GM12878 (cell line): ENCODE results near the gene NEGR1. TPM values are rescaled to one million over a fixed set of nuclear protein-coding genes. Genes with fewer than 3 reads are reported as not detected.

Experiments
- ATAC-seq: fragments of 200-7000 bp; cut with Tn5 transposase; 3 replicates; pipeline ENCODE4 v1.9.1; 2020; ENCODE audit warnings: mild to moderate bottlenecking, moderate library complexity
- BruUV-seq: library from RNA; stranded (reverse); fragments of 400-500 nt; replicated peaks from 2 replicates; lab custom pipeline; 2021; lab: Mats Ljungman, UMichigan
- CTCF ChIA-PET: fragments of 300-600 bp; sonication (Branson Sonifier 250); formaldehyde crosslinking; extraction: SDS; loops from one replicate; lab custom pipeline; 2021; ENCODE audit warnings: inconsistent platforms; lab: Yijun Ruan, JAX
- POLR2A ChIA-PET: fragments of 350-600 bp; formaldehyde crosslinking; extraction: SDS; loops from one replicate; lab custom pipeline; 2021; ENCODE audit warnings: inconsistent platforms; lab: Charles Lee
- RAD21 ChIA-PET: fragments of 300-600 bp; sonication (Branson Sonifier 250); formaldehyde crosslinking; loops from one replicate; lab custom pipeline; 2023; ENCODE audit warnings: antibody characterized with exemption; ENCODE audit not compliant: unreplicated experiment; lab: Charles Lee
- SMC1A ChIA-PET: fragments of 300-600 bp; sonication (Branson Sonifier 250); formaldehyde crosslinking; loops from one replicate; lab custom pipeline; 2023; ENCODE audit not compliant: unreplicated experiment, uncharacterized antibody; lab: Charles Lee
- DNase-seq: peaks from one replicate; pipeline ENCODE4 v3.0.0-alpha.2; 2011; ENCODE audit warnings: low read depth, low spot score
- FAIRE-seq: peaks from 3 replicates; lab custom pipeline; 2011; peaks lifted over from hg19 to GRCh38; lab: Jason Lieb, UNC
- H2AFZ ChIP-seq: 2 replicates; pipeline ENCODE4 v1.6.0; 2011; ENCODE audit warnings: low read depth, low read length, control low read depth; ENCODE audit not compliant: control insufficient read depth
- H3K27ac ChIP-seq: 2 replicates; pipeline ENCODE4 v1.5.1; 2011; ENCODE audit warnings: control low read depth; ENCODE audit not compliant: control insufficient read depth, insufficient read depth
- H3K27me3 ChIP-seq, 2 experiments: replicated peaks in 1 of 2; 2 replicates each; pipeline versions ENCODE4 v1.6.0 to v1.6.1; 2011; ENCODE audit warnings: low read length in 1 of 2; ENCODE audit not compliant: control insufficient read depth in 2 of 2, insufficient read depth in 2 of 2
- H3K36me3 ChIP-seq, 2 experiments: 2 replicates each; pipeline ENCODE4 v1.5.1; 2011; ENCODE audit warnings: low read length in 1 of 2; ENCODE audit not compliant: control insufficient read depth in 2 of 2, insufficient read depth in 2 of 2
- H3K4me1 ChIP-seq: 2 replicates; pipeline ENCODE4 v1.6.1; 2011; ENCODE audit warnings: mild to moderate bottlenecking, low read length, moderate library complexity, mixed read lengths; ENCODE audit not compliant: control insufficient read depth, insufficient read depth
- H3K4me2 ChIP-seq: 2 replicates; pipeline ENCODE4 v1.6.0; 2011; ENCODE audit warnings: control low read depth; ENCODE audit not compliant: control insufficient read depth, insufficient read depth
- H3K4me3 ChIP-seq: fragments of 200-600 bp; sonication (generic); 2 replicates; pipeline ENCODE4 v1.5.1; 2016
- H3K79me2 ChIP-seq: 2 replicates; pipeline ENCODE4 v1.6.0; 2011; ENCODE audit warnings: low read length; ENCODE audit not compliant: control insufficient read depth, insufficient read depth
- H3K9ac ChIP-seq: 2 replicates; pipeline ENCODE4 v1.8.0; 2011; ENCODE audit warnings: low read length, control low read depth, mixed read lengths; ENCODE audit not compliant: control insufficient read depth, insufficient read depth
- H3K9me3 ChIP-seq: replicated peaks from 3 replicates; pipeline ENCODE4 v1.5.1; 2011; ENCODE audit warnings: mild to moderate bottlenecking, low read length; ENCODE audit not compliant: control insufficient read depth, insufficient read depth
- H4K20me1 ChIP-seq: 2 replicates; pipeline ENCODE4 v1.6.0; 2011; ENCODE audit not compliant: control insufficient read depth, insufficient read depth
- SMAD1 ChIP-seq: fragments of 450-650 bp; IDR thresholded peaks from 2 replicates; pipeline ENCODE4 v1.6.1; 2018; ENCODE audit warnings: mild to moderate bottlenecking, low read depth; ENCODE audit not compliant: partially characterized antibody
- ZNF592 ChIP-seq: fragments of 450-650 bp; IDR thresholded peaks from 2 replicates; pipeline ENCODE4 v1.6.1; 2017; ENCODE audit warnings: mild to moderate bottlenecking, moderate library complexity
- WGBS: methylation state at CpG from one replicate; pipeline ENCODE4 v1.1.6; 2016; ENCODE audit warnings: low lambda C conversion rate; ENCODE audit not compliant: insufficient replicate concordance, insufficient coverage; ENCODE audit errors: missing lambda C conversion rate; 5-methylcytosine and 5-hydroxymethylcytosine counted together
- in situ Hi-C: fragments of 300-500 bp; cut with MboI; formaldehyde crosslinking; loops from 9 replicates; pipeline ENCODE4 v1.14.3; 2018; ENCODE audit warnings: mixed read lengths
- intact Hi-C: fragments of 100-400 bp; cut with micrococcal nuclease; formaldehyde crosslinking; loops from one replicate; pipeline ENCODE4 v1.14.2; 2022; ENCODE audit not compliant: unreplicated experiment
- polyA plus RNA-seq, 11 experiments: library from polyadenylated mRNA; depleted of rRNA in 4 of 11; unstranded in 6 of 11; stranded (reverse) in 5 of 11; fragments of >200 nt; fragmentation: Nextera tagmentation in 4 of 11; fragmentation: Illumina TruSeq in 1 of 11; extraction: Ambion mirVana in 4 of 11; extraction: Trizol in 1 of 11; gene quantifications; 1 replicate in 1 of 11; 2 replicates in 10 of 11; pipeline versions ENCODE4 v1.2.1 to v1.2.3, GENCODE V29; 2011 to 2016; ENCODE audit warnings: inconsistent platforms in 2 of 11, missing spikeins in 2 of 11, low read depth in 1 of 11
- total RNA-seq, 4 experiments: library from RNA; depleted of rRNA in 3 of 4; stranded (reverse); fragments of >200 nt in 3 of 4; fragmentation: Illumina TruSeq in 1 of 4; extraction: Trizol in 1 of 4; gene quantifications; 2 replicates each; pipeline versions ENCODE4 v1.2.1 to v1.2.3, GENCODE V29; 2013 to 2021

The NEGR1 gene
- total and polyA plus RNA-seq, 10 of the 15 experiments (the other 5 are each of a cell fraction or from before 2014, with no cell fraction given), result under 0.01 to 0.03 (median 0.01) TPM; not detected in 7

GRCh38 chr1:71706029-71706671, 576.2 kb downstream of the NEGR1 start:
- Histone ChIP-seq H2AFZ (no peak overlapping the region), H3K9me3 (no peaks in the 10 kb centered on the region), H3K27ac (no peak overlapping the region), H3K36me3 (no peaks in the 10 kb centered on the region), H3K27me3 (no peaks in the 10 kb centered on the region), H3K9ac (no peak overlapping the region), H4K20me1 (no peaks in the 10 kb centered on the region), H3K4me3 (no peak overlapping the region)
- in situ Hi-C loops (no loop called here), intact Hi-C loops (no loop called here)
- FAIRE-seq, result no peak
- no peak for ATAC-seq
- ChIA-PET CTCF (no interaction called here), SMC1A (no interaction called here), RAD21 (no interaction called here)
- no TSS peak for BruUV-seq
- WGBS, result 15% methylated on average over 5 of the region's 5 CpGs
- DNase-seq, result no peak
- TF ChIP-seq ZNF592 (no peak), SMAD1 (no peak)
- TF ChIP-seq, all 136 proteins: peak for 0
- POLR2A ChIA-PET, result no interaction called here
- Histone ChIP-seq H3K4me1 (no peaks in the 10 kb centered on the region), H3K79me2 (no peaks in the 10 kb centered on the region), H3K4me2 (no peak overlapping the region)
